ENCODE results near the gene LRMDA.

- TF ChIP-seq CTCF (IDR thresholded peaks at IDR 0.05 in 2 of 3, conservative IDR thresholded peaks at IDR 0.05 in 1 of 3; ENCODE audit: borderline replicate concordance in 1 of 3, insufficient read depth in 1 of 3, low read depth in 2 of 3, low read length in 2 of 3) (no peak), EGR1 (IDR thresholded peaks at IDR 0.05; ENCODE audit: low read depth) (no peak), FOSL1 (IDR thresholded peaks at IDR 0.05; ENCODE audit: low read depth) (no peak), EZH2phosphoT487 (IDR thresholded peaks at IDR 0.05; ENCODE audit: borderline replicate concordance) (no peak), RAD21 (IDR thresholded peaks at IDR 0.05; ENCODE audit: low read depth) (no peak), MAX (IDR thresholded peaks at IDR 0.05) (no peak), SRF (IDR thresholded peaks at IDR 0.05; ENCODE audit: low read depth) (no peak), POLR2A (IDR thresholded peaks at IDR 0.05; ENCODE audit: borderline replicate concordance, extremely low read depth, insufficient read depth, insufficient read length) (no peak), JUND (IDR thresholded peaks at IDR 0.05) (no peak)
These were observed 598.4 kb downstream of the LRMDA start for GRCh38 chr10:76029782-76030181.

Data from HCT116 (cell line).